Panc1 (cell line): ENCODE results near the gene GLIPR2. TPM values are rescaled to one million over a fixed set of nuclear protein-coding genes. Genes with fewer than 3 reads are reported as not detected.

Experiments
- ATAC-seq: fragments of 200-7000 bp; cut with Tn5 transposase; 2 replicates; pipeline ENCODE4 v1.9.1; 2020; ENCODE audit warnings: mild to moderate bottlenecking, moderate library complexity
- BruUV-seq: library from RNA; stranded (reverse); fragments of 400-500 nt; replicated peaks from 2 replicates; lab custom pipeline; 2021; lab: Mats Ljungman, UMichigan
- CTCF ChIA-PET: fragments of 300-600 bp; sonication (Branson Sonifier 250); formaldehyde crosslinking; loops from one replicate; lab custom pipeline; 2022; ENCODE audit warnings: antibody characterized with exemption; lab: Charles Lee
- POLR2A ChIA-PET: fragments of 300-600 bp; sonication (Branson Sonifier 250); formaldehyde crosslinking; loops from one replicate; lab custom pipeline; 2022; ENCODE audit warnings: antibody characterized with exemption; lab: Charles Lee
- DNase-seq: peaks from one replicate; pipeline ENCODE4 v3.0.0-alpha.2; 2010; ENCODE audit warnings: low read depth, low spot score
- H3K27ac ChIP-seq: 2 replicates; pipeline ENCODE4 v1.5.1; 2011; ENCODE audit warnings: mild to moderate bottlenecking, low read length, inconsistent platforms
- H3K27me3 ChIP-seq: fragments of 200-500 bp; sonication (Bioruptor generic); 2 replicates; pipeline ENCODE4 v1.6.0; 2014; ENCODE audit warnings: low read length, inconsistent platforms; ENCODE audit not compliant: control insufficient read depth, insufficient read depth
- H3K36me3 ChIP-seq: fragments of 200-500 bp; sonication (Bioruptor generic); 2 replicates; pipeline ENCODE4 v1.5.1; 2014; ENCODE audit warnings: inconsistent platforms, mild to moderate bottlenecking, low read length, moderate library complexity; ENCODE audit not compliant: control insufficient read depth, insufficient read depth
- H3K4me1 ChIP-seq: 2 replicates; pipeline ENCODE4 v1.5.1; 2011; ENCODE audit warnings: inconsistent platforms, mild to moderate bottlenecking, low read length, moderate library complexity; ENCODE audit not compliant: control insufficient read depth, insufficient read depth
- H3K4me3 ChIP-seq, 2 experiments: 2 replicates each; pipeline ENCODE4 v1.5.1; 2011 to 2012; ENCODE audit warnings: low read depth in 2 of 2, low read length in 2 of 2, mild to moderate bottlenecking in 2 of 2, inconsistent platforms in 1 of 2, moderate library complexity in 1 of 2
- H3K9me3 ChIP-seq: fragments of 200-500 bp; sonication (Bioruptor generic); 2 replicates; pipeline ENCODE4 v1.5.1; 2014; ENCODE audit warnings: low read depth, mild to moderate bottlenecking, inconsistent platforms, low read length, moderate library complexity; ENCODE audit not compliant: control insufficient read depth, insufficient read depth
- CTCF ChIP-seq: fragments of 450-650 bp; IDR thresholded peaks from 2 replicates; pipeline ENCODE4 v1.5.1; 2017; ENCODE audit warnings: mild to moderate bottlenecking
- POLR2AphosphoS5 ChIP-seq: IDR thresholded peaks from 2 replicates; pipeline ENCODE4 v1.6.1; 2012; ENCODE audit warnings: mild to moderate bottlenecking, low read depth, low read length, moderate library complexity
- REST ChIP-seq, 2 experiments: IDR thresholded peaks; 2 replicates each; pipeline ENCODE4 v1.6.1; 2011 to 2012; ENCODE audit warnings: low read depth in 2 of 2, control low read depth in 1 of 2, low read length in 1 of 2, mild to moderate bottlenecking in 1 of 2, moderate library complexity in 1 of 2; ENCODE audit not compliant: insufficient read depth in 1 of 2
- SIN3A ChIP-seq: IDR thresholded peaks from 2 replicates; pipeline ENCODE4 v1.6.1; 2012; ENCODE audit warnings: low read depth, mild to moderate bottlenecking, low read length, moderate library complexity, borderline replicate concordance; ENCODE audit not compliant: insufficient read depth
- TCF7L2 ChIP-seq: IDR thresholded peaks from 2 replicates; pipeline ENCODE4 v1.6.1; 2011; ENCODE audit warnings: mild to moderate bottlenecking, low read depth, low read length, inconsistent platforms
- in situ Hi-C: cut with HindIII; loops from 2 replicates; pipeline ENCODE4 v1.10.0; 2016; ENCODE audit warnings: low sequenced_read_pairs, low pct_unique_long_range_greater_than_20kb
- intact Hi-C: fragments of 100-400 bp; cut with micrococcal nuclease; formaldehyde crosslinking; loops from one replicate; pipeline ENCODE4 v1.10.0; 2022; ENCODE audit not compliant: unreplicated experiment
- total RNA-seq: library from RNA; stranded (reverse); gene quantifications from one replicate; pipeline ENCODE4 v1.2.1, GENCODE V29; 2021; ENCODE audit not compliant: unreplicated experiment

GLIPR2 gene
- total RNA-seq, 1 experiment from 2014 or later: 4.9 TPM

- Histone ChIP-seq H3K27me3 (peaks cover 5% of the 10 kb centered on the region), H3K27ac (no peak overlapping the region), H3K9me3 (no peaks in the 10 kb centered on the region), H3K4me1 (peaks cover 6% of the 10 kb centered on the region), H3K36me3 (no peaks in the 10 kb centered on the region), H3K4me3 (no peak overlapping the region)
- in situ Hi-C loops (no loop called here), intact Hi-C loops (no loop called here)
- CTCF ChIA-PET: no interaction called here
- no TSS peak for BruUV-seq
- ATAC-seq (no peak), DNase-seq (no peak)
- TF ChIP-seq SIN3A (no peak), REST (IDR thresholded peaks at IDR 0.05; ENCODE audit: insufficient read depth in 1 of 2, low read depth in 2 of 2, low read length in 1 of 2) (no peak), CTCF (no peak), POLR2AphosphoS5 (no peak), TCF7L2 (no peak)
- POLR2A ChIA-PET: interaction anchor here (0.6 kb wide), 1 partner anchor 68 kb away, joined by 4 read pairs; no protein-coding TSS in a partner anchor
Observed at GRCh38 chr9:36141761-36142160, 5.2 kb downstream of the GLIPR2 start.

DNA sequence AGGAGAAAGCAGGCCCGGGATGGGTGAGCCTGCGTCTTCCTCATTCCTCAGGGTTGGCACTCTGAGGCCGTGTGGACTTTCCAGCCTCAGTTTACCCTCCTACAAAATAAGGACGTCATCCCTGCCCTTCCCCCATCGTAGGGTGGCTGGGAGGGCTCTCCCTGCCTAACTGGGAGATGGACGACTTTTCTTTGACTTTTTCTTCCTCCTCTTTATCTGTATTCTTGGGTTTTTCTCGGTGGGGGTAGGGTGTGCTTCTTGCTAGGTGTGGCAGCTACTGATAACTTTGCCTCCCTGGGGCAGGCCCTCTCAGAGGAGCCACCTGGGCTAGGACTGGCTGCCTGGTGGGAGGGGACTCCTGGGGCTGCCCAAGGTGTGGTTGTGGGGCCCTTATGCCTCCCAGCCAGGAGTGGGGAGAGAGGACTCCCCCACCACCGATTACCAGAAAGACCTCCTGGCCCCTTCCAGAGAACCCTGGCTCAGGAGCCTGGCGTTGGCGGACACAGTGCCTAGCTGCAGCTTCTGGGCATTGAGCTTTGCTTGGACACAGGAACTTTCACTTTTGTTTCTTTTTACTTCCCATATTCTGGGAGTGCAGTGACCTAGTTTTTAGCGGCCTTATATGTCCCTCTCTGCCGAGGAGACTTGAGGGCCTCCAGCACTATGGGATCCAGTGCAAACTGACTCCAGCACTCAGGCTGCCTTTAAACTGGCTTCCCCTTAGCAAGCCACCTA is 6.1 kb downstream of the GLIPR2 start:
- no peaks in the 10 kb centered on the region for H3K9me3 ChIP-seq
- ATAC-seq (peak; percentile 26; the same call in 1 of the 2 replicates), DNase-seq (no peak)
- POLR2A ChIA-PET: no interaction called here
- no peaks in the 10 kb centered on the region; the same call in 1 of the 2 replicates for H3K27me3 ChIP-seq
- in situ Hi-C loops (no loop called here), intact Hi-C loops (no loop called here)
- CTCF ChIA-PET: interaction anchor here (1.8 kb wide), 1 partner anchor 24 kb away, joined by 5 read pairs; no protein-coding TSS in a partner anchor
- H3K27ac ChIP-seq: 0 out of 2 replicates have a peak overlapping the region, but pooled peaks have one; percentile 9
- H3K4me1 ChIP-seq: no peaks in the 10 kb centered on the region
- TF ChIP-seq CTCF (no peak), POLR2AphosphoS5 (no peak), SIN3A (no peak), TCF7L2 (no peak), REST (IDR thresholded peaks at IDR 0.05; ENCODE audit: insufficient read depth in 1 of 2, low read depth in 2 of 2, low read length in 1 of 2) (no peak)
- no peak overlapping the region for H3K4me3 ChIP-seq
- no peaks in the 10 kb centered on the region for H3K36me3 ChIP-seq
- no TSS peak for BruUV-seq
